HuH-7.5 (cell line): ENCODE results near the gene CLEC12A.
"Not testable (repeated sequence)": the region's sequence is repeated elsewhere in the genome, so short reads cannot be mapped to it uniquely, and the experiment has no call there.

Source experiments
- DNase-seq: peaks from one replicate; pipeline ENCODE4 v3.0.0; 2011; ENCODE audit warnings: low spot score

The CLEC12A gene

GRCh38 chr12:9969673-9970072 lies 1.5 kb upstream of the CLEC12A start:
- DNase-seq, result peak; percentile 17

DNA sequence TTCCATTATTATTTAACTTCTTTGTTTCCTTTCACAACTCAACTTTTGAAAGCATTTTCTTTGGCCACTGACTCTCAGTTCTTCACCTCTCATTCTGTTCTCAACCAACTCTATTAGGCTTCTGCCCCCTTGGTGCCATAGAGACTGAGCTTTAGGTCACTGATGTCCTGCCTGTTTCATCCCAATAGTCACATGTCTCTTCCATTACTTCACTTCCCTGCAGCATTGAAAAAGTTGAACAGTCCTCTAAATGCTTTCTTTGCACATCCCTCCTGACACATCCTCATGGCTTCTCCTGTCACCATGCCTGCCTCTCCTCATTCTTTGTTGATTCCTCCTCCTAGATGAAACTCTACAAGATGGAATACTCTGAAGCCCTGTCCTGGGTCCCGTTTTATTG lies 2.7 kb downstream of the CLEC12A start:
- DNase-seq, result no peak

DNA sequence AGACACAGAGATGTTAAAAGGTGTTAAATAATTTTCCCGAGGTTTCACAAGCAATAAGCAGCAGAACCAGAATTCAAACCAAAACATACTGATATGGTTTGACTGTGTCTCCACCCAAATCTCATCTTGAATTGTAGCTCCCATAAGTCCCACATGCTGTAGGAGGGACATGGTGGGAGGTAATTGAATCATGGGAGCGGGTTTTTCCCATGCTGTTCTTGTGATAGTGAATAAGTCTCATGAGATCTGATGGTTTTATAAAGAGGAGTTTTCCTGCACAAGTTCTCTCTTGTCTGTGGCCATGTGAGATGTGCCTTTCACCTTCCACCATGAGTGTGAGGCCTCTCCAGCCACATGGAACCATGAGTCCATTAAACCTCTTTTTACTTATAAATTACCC lies 3.5 kb downstream of the CLEC12A start:
- DNase-seq, result not testable (repeated sequence)

GRCh38 chr12:9975614-9976013 lies 4.4 kb downstream of the CLEC12A start:
- no peak for DNase-seq

DNA sequence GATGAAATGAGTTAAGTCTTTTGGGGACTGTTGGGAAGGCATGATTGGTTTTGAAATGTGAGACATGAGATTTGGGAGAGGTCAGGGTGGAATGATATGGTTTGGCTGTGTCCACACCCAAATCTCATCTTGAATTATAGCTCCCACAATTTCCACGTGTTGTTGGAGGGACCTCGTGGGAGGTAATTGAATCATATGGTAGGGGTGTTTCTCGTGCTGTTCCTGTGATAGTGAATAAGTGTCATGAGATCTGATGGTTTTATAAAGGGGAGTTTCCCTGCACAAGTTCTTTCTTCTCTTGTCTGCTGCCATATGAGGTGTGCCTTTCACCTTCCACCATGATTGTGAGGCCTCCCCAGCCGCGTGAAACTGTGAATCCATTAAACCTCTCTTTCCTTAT lies 5.4 kb downstream of the CLEC12A start:
- DNase-seq, result not testable (repeated sequence)

DNA sequence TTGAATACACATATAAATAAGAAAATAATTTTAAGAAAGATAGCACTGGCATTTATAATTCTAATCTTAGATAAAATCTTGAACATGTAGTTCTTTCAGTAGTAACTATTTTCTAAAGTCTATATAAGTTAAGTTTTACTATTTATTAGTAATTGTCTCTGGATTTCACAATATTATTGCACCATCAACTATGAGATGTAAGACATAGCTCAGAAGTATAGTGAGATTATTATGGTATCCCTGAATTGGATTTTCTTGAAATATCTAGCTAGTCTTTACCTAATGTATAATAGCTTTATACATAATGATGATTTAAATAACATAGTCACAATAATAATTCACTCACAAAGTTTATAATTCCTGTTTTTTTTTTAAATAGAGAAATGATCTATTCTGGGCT lies 6.7 kb downstream of the CLEC12A start:
- no peak for DNase-seq

DNA sequence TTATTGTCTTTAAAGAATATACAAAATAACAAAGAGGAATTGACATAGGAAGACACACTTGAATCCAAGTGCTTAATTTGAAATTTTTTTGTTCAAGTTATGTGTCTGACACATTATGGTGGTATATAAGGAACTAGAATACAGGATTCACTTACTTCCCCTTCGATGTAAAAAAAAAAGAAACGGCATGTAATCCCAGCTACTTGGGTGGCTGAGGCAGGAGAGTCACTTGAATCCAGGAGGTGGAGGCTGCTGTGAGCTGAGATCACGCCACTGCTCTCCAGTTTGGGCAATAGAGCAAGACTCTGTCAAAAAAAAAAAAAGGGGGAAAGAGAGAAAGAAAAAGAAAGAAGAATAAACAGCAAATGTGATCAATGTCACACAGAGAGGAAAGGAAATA lies 8.9 kb downstream of the CLEC12A start:
- DNase-seq, result no peak

GRCh38 chr12:9991876-9992275 lies 20.7 kb downstream of the CLEC12A start:
- DNase-seq, result no peak

DNA sequence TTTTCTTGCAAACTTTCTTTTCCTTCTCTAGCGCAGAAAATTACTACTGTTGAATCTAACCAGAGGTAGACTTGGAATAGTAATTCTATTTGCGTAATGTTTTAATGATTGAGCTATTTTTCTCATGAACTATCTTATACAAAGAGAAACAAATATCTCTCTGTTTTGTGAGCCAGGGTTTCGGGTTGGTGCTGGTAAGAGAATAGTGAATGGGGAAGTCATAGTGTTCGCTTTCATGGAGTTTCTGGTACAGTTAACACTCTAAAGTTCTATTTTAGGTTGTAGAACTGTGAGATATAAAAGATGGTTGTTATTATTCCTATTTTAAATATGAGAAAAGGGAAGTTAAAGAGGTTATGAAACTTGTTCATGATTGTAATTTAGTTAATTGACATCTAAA lies 21.1 kb downstream of the CLEC12A start:
- DNase-seq, result no peak

DNA sequence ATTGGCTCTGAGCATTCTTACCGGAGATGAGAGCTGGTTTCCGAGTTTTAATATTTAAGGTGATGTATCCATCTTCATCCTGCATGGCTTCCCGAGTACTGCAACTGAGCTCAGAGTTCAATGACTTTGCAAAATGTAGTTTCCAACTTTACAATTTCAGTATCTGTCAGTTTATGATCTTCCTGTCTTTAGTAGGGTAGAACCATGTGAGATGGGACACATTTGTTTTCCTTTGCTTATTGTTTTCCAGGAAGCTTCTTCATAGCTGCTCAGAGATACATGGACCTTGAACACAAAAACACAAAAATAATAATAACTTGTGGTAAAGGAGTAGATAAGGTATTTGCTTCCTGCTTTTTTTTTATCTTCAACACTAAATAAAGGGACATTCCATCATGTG lies 27.8 kb downstream of the CLEC12A start, which contains the start of gene CLEC1B:
CLEC1B (minus strand) TSS at position 106 of the 400 bp plus-strand sequence; CDS start at position 85, 21 bp downstream.
- no peak for DNase-seq

- no peak for DNase-seq
Measured at GRCh38 chr12:10001171-10001776, 30.1 kb downstream of the CLEC12A start.

GRCh38 chr12:10012630-10013330 lies 41.6 kb downstream of the CLEC12A start:
- no peak for DNase-seq

GRCh38 chr12:10015450-10015849 lies 44.2 kb downstream of the CLEC12A start:
- no peak for DNase-seq

DNA sequence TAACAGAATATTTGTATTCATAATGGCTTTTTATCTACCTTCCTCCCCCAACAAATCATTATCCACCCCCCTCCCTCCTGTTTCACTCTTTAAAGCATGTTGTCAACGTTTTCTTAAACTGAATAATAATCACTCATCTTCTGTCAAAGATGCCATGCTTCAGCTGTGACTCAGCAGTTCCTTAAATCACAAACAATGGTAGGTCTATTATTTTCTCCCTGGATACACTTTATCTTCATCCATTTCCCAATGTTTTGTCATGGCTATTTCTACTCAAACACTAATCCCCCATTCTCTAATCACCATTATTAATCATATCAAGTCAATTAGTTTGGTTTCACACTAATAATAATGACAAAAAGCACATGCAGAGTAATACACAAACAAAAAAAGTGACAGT lies 45.7 kb downstream of the CLEC12A start:
- no peak for DNase-seq

DNA sequence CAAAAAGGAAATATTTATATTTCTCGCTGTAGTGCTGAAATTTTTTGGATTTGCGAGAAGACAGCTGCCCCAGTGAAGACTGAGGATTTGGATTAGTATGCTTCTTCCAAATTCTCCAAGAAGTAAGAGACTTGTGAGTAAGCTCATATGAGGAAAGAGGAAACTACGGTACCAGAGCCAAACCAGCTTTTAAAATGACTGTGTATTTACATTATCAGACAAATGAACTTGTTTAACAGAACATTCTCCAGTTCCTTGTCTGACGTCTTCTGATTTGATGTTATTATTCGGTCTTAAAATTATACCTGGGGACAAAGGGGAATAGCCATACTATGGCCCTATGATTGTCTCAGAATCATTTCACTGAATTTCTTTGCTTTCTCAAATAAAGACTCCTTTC lies 47.2 kb downstream of the CLEC12A start:
- no peak for DNase-seq

DNA sequence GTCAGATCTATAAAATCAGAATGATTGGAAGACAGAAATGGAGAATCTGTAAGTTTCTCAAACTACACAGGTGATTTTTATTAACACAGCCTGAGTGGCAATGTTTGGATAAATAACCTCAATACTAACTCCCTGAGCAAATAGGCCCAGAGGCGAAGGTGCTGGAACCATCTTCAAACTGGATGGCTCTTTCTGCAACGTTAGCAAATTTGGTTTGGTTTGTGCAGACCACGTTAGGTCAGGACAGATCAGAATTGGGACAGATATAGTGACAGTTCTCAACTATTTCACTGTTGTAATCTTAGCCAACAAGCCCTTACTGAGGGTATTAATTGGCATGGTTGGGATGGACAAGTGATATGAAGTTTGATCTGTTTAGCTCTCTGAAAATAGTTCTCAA lies 50.1 kb downstream of the CLEC12A start:
- no peak for DNase-seq

- no peak for DNase-seq
Measured at GRCh38 chr12:10025236-10025635, 54.0 kb downstream of the CLEC12A start.

DNA sequence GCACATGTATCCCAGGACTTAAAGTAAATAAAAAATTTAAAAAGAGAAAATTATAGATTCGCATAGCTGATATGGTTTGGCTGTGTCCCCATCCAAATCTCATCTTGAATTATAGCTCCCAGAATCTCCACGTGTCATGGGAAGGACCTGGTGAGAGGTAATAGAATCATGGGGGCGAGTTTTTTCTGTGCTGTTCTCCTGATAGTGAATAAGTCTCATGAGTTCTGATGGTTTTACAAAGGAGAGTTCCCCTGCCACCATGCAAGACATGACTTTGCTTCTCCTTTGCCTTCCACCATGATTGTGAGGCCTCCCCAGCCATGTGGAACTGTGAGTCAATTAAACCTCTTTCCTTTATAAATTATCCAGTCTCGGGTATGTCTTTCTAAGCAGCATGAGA lies 55.5 kb downstream of the CLEC12A start:
- DNase-seq, result not testable (repeated sequence)

- no peak for DNase-seq
Measured at GRCh38 chr12:10027311-10027710, 56.1 kb downstream of the CLEC12A start.

- DNase-seq, result no peak
Measured at GRCh38 chr12:10027721-10028120, 56.5 kb downstream of the CLEC12A start.

DNA sequence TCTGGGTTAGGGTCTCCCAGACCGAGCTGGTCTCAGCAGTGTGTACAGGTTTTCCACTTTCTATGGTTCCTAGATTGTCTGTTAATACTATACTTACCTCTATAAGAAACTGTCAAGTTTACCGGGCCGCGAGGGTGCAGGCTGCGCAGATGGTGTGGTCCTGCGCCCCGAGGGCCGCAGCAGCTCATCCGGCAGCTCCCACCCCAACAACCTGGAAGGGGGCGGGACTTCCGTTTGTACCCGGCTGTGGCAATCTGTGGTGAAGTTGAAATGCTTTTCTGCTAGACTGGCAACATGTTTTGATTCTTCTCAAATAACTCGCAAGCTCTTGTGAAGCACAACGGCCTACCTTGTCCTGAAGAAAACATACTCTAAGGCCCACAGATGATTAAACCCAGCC lies 59.2 kb downstream of the CLEC12A start, which contains the start of gene CLEC9A:
CLEC9A (plus strand) TSS at position 237 of the 400 bp plus-strand sequence. CDS start 22,006 bp downstream, outside the sequence.
- no peak for DNase-seq

DNA sequence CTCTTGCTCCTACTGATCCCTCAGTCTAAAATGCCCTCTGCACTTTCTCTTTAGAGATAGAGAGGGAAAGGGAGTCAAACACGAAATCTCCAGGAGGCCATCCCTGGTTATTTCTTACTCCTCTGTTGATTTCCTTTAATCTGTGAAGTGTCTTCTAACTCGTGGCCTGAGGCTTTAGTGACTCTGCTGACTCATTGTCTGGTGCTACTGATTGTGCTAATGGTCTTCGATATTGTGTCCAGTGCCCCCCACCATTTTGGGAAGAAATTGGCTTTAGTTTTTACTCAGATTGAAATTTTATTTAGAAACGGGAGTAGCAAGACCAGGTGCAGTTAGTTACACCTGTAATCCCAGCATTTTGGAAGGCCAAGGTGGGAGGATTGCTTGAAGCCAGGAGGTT lies 60.1 kb downstream of the CLEC12A start:
- no peak for DNase-seq

- no peak for DNase-seq
Measured at GRCh38 chr12:10031771-10032175, 60.6 kb downstream of the CLEC12A start.
